MM.1S (cell line): ENCODE data around the gene IRF6.

Experiments
- DNase-seq: peaks from one replicate; pipeline ENCODE4 v3.0.0-alpha.2; 2015
- H2AFZ ChIP-seq: fragments of 300-600 bp; sonication (generic); 2 replicates; pipeline ENCODE4 v1.6.0; 2016; ENCODE audit warnings: antibody characterized with exemption, low read length
- H3F3A ChIP-seq: fragments of 300-600 bp; sonication (generic); 2 replicates; pipeline ENCODE4 v1.6.1; 2016; ENCODE audit warnings: mild to moderate bottlenecking, antibody characterized with exemption, low read length, moderate library complexity, mixed read lengths; ENCODE audit not compliant: insufficient read depth
- H3K27ac ChIP-seq: fragments of 300-600 bp; sonication (generic); 2 replicates; pipeline ENCODE4 v1.5.1; 2016; ENCODE audit warnings: mild to moderate bottlenecking, low read length
- H3K27me3 ChIP-seq: fragments of 300-600 bp; sonication (generic); replicated peaks from 2 replicates; pipeline ENCODE4 v1.6.0; 2016; ENCODE audit warnings: low read length; ENCODE audit not compliant: insufficient read depth
- H3K36me3 ChIP-seq: fragments of 300-600 bp; sonication (generic); replicated peaks from 2 replicates; pipeline ENCODE4 v1.6.1; 2016; ENCODE audit warnings: mild to moderate bottlenecking, low read length, mixed read lengths; ENCODE audit not compliant: insufficient read depth
- H3K4me1 ChIP-seq: fragments of 300-600 bp; sonication (generic); 2 replicates; pipeline ENCODE4 v1.6.1; 2016; ENCODE audit warnings: low read length, mixed read lengths
- H3K4me2 ChIP-seq: fragments of 300-600 bp; sonication (generic); 2 replicates; pipeline ENCODE4 v1.6.0; 2016; ENCODE audit warnings: low read depth, low read length
- H3K4me3 ChIP-seq: fragments of 300-600 bp; sonication (generic); 2 replicates; pipeline ENCODE4 v1.5.1; 2016; ENCODE audit warnings: low read length, mixed read lengths
- H3K79me2 ChIP-seq: fragments of 300-600 bp; sonication (generic); 2 replicates; pipeline ENCODE4 v1.6.1; 2016; ENCODE audit warnings: mixed run types, low read length, mixed read lengths
- H3K9ac ChIP-seq: fragments of 300-600 bp; sonication (generic); 2 replicates; pipeline ENCODE4 v1.6.1; 2016; ENCODE audit warnings: low read length, mixed read lengths
- H3K9me2 ChIP-seq: fragments of 300-600 bp; sonication (generic); replicated peaks from 2 replicates; pipeline ENCODE4 v1.6.1; 2016; ENCODE audit warnings: mild to moderate bottlenecking, low read length, mixed read lengths; ENCODE audit not compliant: insufficient read depth
- H3K9me3 ChIP-seq: fragments of 300-600 bp; sonication (generic); replicated peaks from 2 replicates; pipeline ENCODE4 v1.6.1; 2016; ENCODE audit warnings: mild to moderate bottlenecking, low read length, mixed read lengths; ENCODE audit not compliant: insufficient read depth
- H4K20me1 ChIP-seq: fragments of 300-600 bp; sonication (generic); 2 replicates; pipeline ENCODE4 v1.6.1; 2016; ENCODE audit warnings: mild to moderate bottlenecking, low read length, moderate library complexity, mixed read lengths; ENCODE audit not compliant: insufficient read depth
- CTCF ChIP-seq: fragments of 300-600 bp; sonication (generic); IDR thresholded peaks from 2 replicates; pipeline ENCODE4 v1.5.1; 2016; ENCODE audit warnings: antibody characterized with exemption, low read length, mixed read lengths
- EZH2 ChIP-seq: fragments of 300-600 bp; sonication (generic); optimal IDR thresholded peaks from 2 replicates; pipeline ENCODE3; 2017; ENCODE audit warnings: low read depth, mild to moderate bottlenecking, antibody characterized with exemption, low read length, mixed read lengths
- EZH2phosphoT487 ChIP-seq: fragments of 300-600 bp; sonication (generic); IDR thresholded peaks from 2 replicates; pipeline ENCODE4 v1.6.1; 2018; ENCODE audit warnings: antibody characterized with exemption, low read length

The IRF6 gene

DNA sequence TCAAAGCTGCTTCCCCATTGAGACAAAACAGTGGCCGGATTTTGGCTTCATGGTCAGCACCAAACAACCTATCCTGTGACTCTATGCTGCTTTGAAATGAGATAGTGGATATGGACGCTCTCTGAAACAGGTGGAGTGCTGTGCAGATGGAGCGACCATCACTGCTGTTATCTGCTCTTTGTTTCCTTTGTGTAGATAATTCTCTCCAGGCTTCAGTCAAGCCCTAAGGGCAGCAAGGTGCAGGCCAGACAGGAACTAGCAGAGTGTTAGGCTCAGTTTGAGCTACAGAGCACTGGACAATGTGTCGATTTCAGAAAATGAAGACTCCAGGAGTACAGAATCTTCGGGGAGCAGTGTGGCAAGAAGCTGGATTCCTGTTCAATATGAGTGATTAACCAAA, 4.8 kb upstream of the IRF6 start:
- no peaks in the 10 kb centered on the region for H3F3A ChIP-seq
- H3K9me3 ChIP-seq, result no peaks in the 10 kb centered on the region
- no peak overlapping the region for H3K27ac ChIP-seq
- no peaks in the 10 kb centered on the region for H3K27me3 ChIP-seq
- no peaks in the 10 kb centered on the region for H4K20me1 ChIP-seq
- no peaks in the 10 kb centered on the region for H3K9me2 ChIP-seq
- H3K4me3 ChIP-seq, result no peak overlapping the region
- no peak for DNase-seq
- H2AFZ ChIP-seq, result no peak overlapping the region
- no peaks in the 10 kb centered on the region for H3K79me2 ChIP-seq
- TF ChIP-seq EZH2phosphoT487 (no peak), CTCF (no peak), EZH2 (no peak)
- no peaks in the 10 kb centered on the region for H3K36me3 ChIP-seq
- no peak overlapping the region for H3K9ac ChIP-seq
- H3K4me1 ChIP-seq, result no peaks in the 10 kb centered on the region
- H3K4me2 ChIP-seq, result no peak overlapping the region

GRCh38 chr1:209809611-209810010, 3.7 kb upstream of the IRF6 start:
- TF ChIP-seq EZH2phosphoT487, result no peak
- no peak for TF ChIP-seq CTCF
- TF ChIP-seq EZH2, result no peak
- DNase-seq, result no peak
- H3F3A ChIP-seq, result no peaks in the 10 kb centered on the region
- H4K20me1 ChIP-seq, result no peaks in the 10 kb centered on the region
- no peaks in the 10 kb centered on the region for H3K27me3 ChIP-seq
- no peaks in the 10 kb centered on the region for H3K9me3 ChIP-seq
- no peak overlapping the region for H3K27ac ChIP-seq
- no peak overlapping the region for H3K4me3 ChIP-seq
- no peak overlapping the region for H2AFZ ChIP-seq
- no peak overlapping the region for H3K9ac ChIP-seq
- H3K4me1 ChIP-seq, result no peaks in the 10 kb centered on the region
- no peaks in the 10 kb centered on the region for H3K9me2 ChIP-seq
- H3K79me2 ChIP-seq, result no peaks in the 10 kb centered on the region
- H3K36me3 ChIP-seq, result no peaks in the 10 kb centered on the region
- no peak overlapping the region for H3K4me2 ChIP-seq

- Histone ChIP-seq H3K27me3 (no peaks in the 10 kb centered on the region), H3K4me1 (no peaks in the 10 kb centered on the region), H3K4me2 (no peak overlapping the region), H3K9ac (no peak overlapping the region), H3K36me3 (no peaks in the 10 kb centered on the region), H3K27ac (no peak overlapping the region), H4K20me1 (no peaks in the 10 kb centered on the region), H3K9me2 (no peaks in the 10 kb centered on the region), H3K79me2 (no peaks in the 10 kb centered on the region), H3F3A (no peaks in the 10 kb centered on the region), H2AFZ (no peak overlapping the region), H3K4me3 (no peak overlapping the region), H3K9me3 (no peaks in the 10 kb centered on the region)
- DNase-seq, result no peak
- TF ChIP-seq EZH2, result no peak
- TF ChIP-seq CTCF, result no peak
- no peak for TF ChIP-seq EZH2phosphoT487
These were observed 2.2 kb upstream of the IRF6 start for GRCh38 chr1:209808059-209808581.
